GOT3 (cell line): ENCODE measurements around the gene CAVIN4.

Experiments used
- DNase-seq: peaks from one replicate; lab custom pipeline; 2025; ENCODE audit warnings: mixed read lengths; lab: John Stamatoyannopoulos, UW

Gene CAVIN4

DNA sequence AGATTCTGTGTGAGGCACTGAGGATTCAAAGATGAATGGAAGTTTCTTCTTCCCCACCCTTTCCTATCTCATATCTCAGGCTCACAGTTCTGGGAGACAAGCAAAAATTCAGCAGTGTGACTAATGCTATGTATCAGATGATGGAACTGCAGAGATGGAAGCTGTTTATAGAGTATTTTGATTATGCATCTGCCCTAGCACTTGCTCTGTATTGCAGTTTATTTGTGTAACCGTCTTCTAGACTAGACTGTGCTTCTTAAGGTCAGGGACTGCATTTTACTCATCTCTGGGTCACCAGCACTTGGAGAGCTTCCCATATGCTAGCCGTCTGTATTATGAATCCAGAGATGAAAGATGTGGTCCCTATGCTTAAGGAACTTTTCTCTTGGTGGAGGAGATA lies 12.6 kb downstream of the CAVIN4 start:
- no peak for DNase-seq

DNA sequence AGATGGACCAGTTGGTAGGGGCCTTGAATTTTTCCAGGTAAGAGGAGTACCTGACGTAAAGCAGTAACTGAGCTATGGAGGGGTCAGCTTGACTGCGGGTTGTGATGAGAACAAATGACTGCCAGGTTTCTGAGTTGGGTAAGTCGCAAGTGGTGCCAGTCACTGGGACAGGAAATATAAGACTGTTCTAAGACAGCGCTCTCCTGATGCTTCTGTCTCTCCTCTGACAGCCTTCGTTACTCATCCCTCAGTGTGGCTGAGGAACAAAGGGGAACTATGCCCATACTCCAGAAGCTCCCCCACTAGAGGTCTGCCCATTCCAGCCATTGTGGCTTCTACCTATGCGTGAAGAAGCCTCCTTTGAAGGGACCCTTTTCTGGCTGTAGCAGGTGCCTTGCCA lies 13.3 kb downstream of the CAVIN4 start:
- no peak for DNase-seq

DNA sequence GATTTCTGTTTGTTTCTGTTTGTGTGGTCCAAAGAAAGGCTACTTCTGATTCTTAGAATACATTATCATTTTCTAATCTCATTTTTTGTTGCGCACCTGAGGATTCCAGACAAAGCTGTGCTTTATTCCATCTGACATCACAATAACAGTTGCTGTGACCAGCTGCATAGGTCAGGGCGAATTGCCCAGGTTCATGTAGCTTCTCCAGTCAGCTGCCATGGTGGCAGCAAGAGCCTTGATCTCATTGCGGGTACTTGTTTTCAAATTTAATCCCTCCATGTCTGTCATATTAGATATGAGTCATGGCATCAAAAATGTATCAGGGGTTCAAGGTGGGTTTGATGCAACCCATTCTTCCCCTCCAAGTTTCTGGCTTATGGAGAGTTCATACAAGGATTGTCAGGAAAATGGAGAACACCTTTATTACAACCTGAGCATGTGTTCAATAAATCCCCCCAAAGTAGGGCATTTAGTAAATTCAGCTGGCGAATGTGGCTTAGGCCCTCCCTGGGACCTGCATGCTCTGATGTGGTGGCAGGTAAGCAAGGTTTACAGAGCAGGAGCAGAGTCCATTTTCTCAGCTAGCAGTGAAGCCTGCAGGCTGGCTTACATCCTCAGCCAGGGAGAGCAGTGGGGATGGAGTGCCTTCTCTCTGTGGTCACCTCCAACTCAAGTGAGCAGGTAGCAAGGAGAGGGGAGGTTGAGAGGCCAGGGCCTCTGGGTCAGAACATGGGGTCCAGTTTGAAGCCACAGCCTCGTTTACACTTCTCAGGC lies 13.9 kb downstream of the CAVIN4 start:
- no peak for DNase-seq

DNA sequence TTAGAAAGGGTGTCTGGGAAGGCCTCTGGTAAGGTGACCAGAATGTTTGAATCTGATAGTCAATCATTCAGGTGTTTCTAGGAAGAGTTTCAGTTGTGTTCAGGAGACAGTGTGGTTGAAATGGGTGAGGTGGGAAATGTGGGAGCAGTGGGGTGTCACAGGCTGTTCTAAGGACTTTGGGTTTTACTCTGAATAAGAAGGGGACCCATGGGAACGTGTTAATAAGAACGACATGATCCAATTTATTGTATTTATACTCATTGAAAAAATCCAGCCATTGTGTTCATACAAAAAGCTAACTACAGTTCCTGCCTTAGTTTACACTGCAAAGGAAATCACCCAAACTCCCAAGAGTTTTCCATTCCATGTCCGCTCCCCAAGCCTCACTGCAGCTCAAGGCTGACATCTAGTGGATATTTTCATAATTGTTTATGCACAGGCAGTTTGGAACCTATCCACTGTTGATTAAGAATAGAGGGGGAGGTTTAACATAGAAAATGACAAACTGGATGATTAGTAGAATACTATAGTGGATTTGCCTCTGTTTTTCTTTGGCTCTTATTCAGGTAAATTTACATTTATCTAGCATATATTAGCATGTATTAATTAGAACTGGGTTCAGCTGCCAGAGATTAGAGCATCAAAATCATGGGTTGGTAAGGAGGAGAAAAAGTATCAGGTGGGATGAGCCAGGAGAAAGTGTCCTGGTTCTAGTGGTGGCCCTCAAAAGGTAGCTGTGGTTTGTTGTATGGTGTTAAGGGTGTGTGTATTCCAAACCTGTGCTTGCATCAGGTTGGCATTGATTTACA lies 17.7 kb downstream of the CAVIN4 start:
- DNase-seq = no peak

GRCh38 chr9:100597236-100597635 lies 19.4 kb downstream of the CAVIN4 start:
- no peak for DNase-seq

DNA sequence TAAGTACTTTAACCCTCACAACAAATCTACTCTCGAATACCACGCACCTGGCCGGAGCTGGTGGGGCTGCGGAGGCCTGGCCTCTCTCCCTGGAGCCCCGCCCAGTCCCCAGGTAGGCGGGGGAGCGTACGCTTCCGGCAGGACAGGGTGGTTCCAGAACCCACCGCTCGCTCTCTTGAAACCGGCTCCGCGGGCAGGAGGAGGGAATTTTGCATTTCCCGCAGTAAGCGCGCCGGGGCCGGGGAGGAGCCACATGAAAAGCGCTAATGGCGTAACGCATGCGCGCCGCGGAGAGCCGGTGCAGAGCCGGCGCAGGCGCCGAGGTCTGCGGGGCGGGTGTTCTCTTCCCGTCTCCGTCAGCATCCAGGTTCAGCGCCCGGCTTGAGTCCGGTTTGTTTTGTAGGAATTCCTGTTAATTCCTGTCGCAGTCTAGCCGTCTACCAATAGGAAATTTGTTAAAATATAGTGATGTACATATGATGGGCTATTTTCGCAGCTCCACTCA lies 20.8 kb downstream of the CAVIN4 start:
- peak; percentile 7 for DNase-seq

DNA sequence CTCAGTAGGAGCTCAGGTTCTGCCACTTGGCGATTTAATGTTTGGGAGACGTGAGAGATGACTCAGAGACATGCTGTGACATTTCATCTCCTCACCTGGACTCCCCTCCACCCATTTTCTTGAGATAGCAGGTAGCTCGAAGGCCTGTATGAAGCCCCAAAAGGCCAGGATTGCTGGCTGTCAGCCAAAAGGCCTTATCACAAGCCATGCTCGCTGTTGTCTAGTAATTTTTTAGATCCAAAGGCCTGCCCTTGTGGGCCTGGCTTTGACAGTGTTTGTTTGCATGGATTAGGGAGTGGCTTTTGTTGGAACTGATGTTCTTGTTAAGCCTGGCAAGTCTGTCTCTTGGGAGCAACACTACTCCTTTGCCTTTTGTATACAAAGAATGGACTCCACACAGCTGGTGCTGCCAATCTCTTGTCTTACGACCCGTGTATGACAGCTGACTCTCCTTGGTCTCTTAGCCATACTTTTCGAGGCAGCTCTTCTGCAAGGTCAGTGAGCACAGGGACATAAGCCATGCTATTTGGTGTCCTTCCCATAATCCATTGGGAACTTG lies 22.7 kb downstream of the CAVIN4 start:
- no peak for DNase-seq

GRCh38 chr9:100601216-100601615 lies 23.3 kb downstream of the CAVIN4 start:
- DNase-seq = no peak

DNA sequence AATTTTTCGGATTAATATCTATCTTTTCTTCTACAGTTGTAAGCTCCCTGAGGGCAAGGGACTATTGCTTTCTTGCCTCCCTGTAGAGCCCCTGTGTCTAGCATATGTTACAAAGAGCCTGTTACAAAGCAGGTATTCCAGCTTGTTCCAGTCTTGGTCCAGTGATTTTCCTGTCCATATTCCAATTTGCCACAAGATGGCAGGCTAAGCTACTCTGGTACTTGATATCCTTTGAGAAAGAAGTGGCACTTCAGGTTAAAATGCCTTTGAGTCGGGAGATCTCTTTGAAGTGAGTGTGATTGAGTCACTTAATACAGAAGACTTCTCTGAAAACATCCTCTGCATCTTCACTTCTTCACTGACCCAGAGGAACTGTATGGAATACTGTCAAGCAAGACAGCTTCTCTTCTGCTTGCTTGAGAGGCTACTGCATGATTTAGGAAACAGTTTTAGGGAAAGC lies 24.5 kb downstream of the CAVIN4 start:
- DNase-seq = no peak

DNA sequence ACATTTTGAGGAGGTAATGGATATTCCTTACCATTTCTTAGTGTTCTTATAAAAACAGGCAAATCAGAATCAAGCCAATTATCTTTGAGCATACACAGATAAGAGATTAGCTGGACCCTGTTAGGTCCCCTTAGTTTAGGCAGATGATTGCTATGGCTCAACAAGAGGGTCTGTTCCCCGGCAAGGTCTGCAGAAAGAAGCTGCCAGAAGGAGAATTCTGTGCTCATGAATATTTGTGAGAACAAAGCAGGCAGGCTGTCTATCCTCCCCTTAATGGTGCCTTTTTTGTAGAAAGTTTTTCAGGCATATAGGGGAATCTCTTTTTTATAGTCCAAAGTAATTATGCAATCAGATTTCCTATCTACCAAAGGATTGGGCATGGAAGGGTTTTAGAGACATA lies 27.5 kb downstream of the CAVIN4 start:
- no peak for DNase-seq

GRCh38 chr9:100619194-100619593 lies 41.3 kb downstream of the CAVIN4 start:
- DNase-seq = no peak

- DNase-seq = no peak
Measured at GRCh38 chr9:100619665-100620064, 41.8 kb downstream of the CAVIN4 start.

DNA sequence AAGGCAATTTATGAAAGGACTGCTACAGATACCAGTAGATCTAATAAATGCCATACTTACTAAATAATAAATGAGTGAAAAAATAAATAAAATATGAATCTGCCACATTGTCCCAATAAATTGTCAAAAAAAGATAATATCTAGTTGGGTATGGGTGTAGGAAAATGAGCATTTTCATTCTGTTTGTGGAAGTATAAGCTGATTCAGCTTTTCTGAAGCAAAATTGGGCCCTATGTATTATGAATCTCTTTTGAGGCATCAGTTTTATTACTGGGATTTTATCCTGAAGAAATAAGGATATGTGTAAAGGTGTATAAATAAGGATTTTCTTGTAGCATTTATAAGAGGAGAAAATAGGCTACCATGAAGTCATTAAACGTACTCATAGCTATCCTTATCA lies 46.1 kb downstream of the CAVIN4 start:
- DNase-seq = no peak

GRCh38 chr9:100626949-100627348 lies 49.1 kb downstream of the CAVIN4 start:
- no peak for DNase-seq

DNA sequence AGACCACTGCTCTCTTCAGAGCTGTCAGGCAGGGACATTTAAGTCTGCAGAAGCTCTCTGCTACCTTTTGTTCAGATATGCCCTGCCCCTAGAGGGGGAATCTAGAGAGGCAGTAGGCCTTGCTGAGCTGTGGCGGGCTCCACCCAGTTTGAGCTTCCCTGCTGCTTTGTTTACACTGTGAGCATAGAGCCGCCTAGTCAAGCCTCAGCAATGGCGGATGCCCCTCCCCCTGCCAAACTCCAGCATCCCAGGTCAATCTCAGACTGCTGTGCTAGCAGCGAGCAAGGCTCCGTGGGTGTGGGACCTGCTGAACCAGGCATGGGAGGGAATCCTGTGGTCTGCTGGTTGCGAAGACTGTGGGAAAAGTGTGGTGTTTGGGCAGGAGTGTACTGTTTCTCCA lies 59.9 kb downstream of the CAVIN4 start:
- DNase-seq = no peak
